GM18507 (cell line): Measurements from ENCODE around the gene CEP192.

Experiments used
- DNase-seq: peaks from one replicate; pipeline ENCODE4 v3.0.0; 2011; ENCODE audit warnings: low read depth; ENCODE audit not compliant: insufficient read length; ENCODE audit errors: extremely low spot score
- FAIRE-seq: peaks from 2 replicates; lab custom pipeline; 2011; peaks lifted over from hg19 to GRCh38; lab: Jason Lieb, UNC

Gene CEP192

DNA sequence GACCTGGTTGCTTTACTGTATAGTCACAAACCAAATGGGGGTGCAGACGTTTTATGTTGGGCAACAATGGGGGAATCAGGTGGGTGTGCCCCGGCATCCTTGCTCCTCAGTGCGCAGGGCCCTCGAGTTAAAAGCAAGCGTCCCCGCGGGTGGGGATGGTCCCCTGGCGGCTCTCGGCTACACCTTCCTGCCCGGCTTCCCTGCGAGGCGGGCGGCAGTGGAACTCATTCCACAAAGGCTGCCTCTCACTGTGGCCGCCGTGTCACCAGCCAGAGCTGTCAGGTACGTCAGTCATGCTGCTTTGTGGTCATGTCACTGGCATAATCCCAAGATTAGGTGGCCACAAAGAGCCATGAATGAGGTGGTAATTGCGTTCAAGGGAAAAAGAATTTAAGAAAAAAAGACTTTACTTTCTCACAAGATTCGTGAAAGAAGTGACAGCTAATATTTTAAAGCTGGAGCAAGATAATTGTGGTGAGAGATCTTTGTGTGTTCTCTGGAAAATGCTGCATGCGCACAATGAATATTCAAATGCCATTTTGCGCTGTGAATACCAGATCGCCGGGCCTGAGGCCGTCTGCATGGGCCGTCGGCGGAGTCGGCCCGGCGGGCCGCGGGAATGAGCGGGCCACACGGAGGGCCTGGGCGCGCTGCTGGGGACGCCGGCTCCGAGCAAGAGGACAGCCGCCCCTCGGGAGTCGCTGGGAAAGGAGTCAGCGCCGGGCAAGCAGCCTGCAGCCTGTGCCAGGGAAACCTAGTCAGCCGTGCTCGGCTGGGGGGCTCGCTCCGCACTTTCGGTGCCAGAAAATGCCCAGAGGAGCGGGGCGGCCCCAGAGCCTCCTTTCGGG is 145.1 kb downstream of the CEP192 start:
- DNase-seq = no peak
- no peak for FAIRE-seq

DNA sequence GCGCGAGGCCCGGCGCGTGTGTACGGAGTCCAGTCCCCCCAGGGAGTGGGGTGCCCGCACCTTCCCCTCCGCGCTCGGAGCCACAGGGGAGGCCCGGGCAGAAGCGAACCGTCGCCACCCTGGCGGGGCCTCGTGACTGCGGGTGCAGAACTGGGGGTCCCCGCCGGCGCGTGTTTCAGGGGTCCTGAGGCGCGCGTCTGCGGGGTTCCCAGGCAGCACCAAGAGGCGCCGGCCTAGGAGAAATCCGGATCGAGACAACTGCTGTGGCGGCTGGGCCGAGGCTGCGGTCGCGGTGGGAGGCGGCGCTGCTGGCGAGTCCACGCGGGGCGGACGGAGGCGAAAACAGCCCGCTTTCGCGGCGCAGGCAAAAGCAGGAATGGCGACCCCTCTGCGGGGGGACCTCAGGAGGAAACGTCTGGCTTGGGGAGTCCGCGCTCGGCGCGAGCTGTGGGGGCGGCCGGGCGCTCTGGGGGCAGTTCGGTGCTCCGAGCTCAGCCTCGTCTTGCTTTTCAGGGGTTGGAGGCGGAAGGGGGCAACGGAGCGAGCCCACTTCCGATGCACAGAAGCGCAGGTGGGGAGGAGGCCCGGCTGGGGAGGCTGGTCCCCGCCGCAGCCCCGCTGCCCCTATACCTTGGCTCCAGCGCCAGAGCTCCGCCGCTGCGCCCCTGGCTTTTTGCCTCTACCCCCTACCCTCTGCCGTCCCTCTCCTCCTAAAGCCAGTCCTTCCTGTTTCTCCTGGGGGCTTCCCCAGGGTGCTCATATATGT is 145.9 kb downstream of the CEP192 start:
- peak; percentile 29 for DNase-seq

GRCh38 chr18:13137670-13138419 is 146.7 kb downstream of the CEP192 start:
- FAIRE-seq (peak; percentile 94), DNase-seq (peak; percentile 69)

More for the DNA sequence above, 145.9 kb downstream of the CEP192 start:
- FAIRE-seq = no peak

DNA sequence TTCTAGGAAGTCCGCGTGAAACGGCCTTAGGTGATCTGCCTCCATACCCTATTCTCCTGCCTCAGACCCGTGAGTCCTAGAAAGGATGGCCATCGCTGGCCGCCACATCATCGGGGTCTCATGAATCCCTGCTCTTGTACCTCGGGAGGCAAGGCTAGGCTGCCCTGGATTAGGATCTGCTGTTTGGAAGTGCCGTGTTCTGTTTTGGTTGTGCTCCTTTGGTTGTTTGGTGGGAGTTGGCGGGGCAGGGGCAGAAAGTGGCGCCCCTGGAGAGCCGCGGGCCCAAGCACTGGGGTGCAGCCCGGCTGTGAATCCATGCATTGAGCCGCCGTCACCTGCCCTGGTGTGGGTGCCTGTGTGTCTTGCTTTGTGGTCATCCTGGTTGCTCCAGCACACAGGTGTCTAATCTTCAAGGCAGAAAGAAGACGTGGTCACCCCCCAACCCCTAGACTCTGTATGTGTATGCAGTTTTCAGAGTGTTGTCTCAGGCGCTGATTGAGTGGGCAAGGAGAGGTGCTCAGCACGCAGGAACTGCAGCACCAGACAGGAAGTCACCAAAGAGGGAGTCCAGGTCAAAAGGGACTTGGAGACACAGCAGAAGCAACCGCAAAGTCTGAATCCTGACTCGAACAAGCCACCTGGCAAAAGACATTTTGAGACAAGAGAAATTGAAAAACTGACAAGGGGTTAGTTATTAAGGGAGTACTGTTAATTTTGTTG is 147.4 kb downstream of the CEP192 start:
- FAIRE-seq (no peak), DNase-seq (no peak)

DNA sequence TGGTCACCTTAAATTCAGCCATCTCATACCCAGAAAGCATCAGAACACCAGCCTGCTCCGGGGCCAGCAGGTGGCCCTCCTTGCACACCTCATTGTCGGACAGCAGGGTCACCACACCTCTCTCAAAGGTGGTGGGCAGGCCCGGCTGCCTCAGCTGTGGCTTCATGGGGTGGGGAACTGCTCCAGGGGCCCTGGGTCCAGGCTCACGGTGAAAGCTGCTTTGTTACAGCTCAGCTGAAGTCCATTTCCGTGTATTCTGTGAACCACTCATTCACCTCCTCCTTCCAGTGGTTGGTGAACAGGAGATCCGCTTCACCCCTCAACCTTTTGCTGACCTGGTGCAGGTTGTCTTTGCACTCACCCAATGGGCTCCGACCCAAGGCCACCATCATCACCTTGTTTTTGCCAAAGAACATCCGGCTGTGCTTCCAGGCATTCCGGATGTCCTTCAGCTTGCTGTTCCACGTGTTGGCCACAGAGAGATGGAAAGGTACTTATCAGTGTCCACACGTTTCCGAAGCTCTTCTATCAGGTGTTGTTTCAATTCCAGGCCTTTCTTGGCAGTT is 148.8 kb downstream of the CEP192 start:
- DNase-seq = no peak
- no peak for FAIRE-seq

GRCh38 chr18:13141209-13141608 is 150.0 kb downstream of the CEP192 start:
- FAIRE-seq (no peak), DNase-seq (no peak)

DNA sequence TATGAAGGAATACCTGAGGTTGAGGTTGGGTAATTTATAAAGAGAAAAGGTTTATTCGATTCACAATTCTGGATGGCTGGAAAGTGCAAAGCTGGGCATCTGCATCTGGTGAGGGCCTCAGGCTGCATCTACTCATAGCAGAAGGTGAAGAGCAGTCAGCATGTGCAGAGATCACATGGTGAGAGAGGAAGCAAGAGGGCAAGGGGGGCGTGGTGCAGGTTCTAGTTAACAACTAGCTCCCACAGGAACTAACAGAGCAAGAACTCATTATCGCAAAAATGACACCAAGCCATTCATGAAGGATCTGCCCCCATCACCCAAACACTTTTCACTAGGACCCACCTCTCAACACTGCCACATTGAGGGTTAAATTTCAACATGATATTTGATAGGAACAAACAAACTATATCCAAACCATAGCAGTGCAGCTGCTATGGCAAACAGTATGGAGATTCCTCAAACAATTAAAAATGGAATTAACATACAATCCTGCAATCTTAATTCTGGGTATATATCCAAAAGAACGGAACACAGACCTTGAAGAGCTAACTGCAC is 154.6 kb downstream of the CEP192 start:
- peak; percentile 39 for FAIRE-seq
- no peak for DNase-seq

DNA sequence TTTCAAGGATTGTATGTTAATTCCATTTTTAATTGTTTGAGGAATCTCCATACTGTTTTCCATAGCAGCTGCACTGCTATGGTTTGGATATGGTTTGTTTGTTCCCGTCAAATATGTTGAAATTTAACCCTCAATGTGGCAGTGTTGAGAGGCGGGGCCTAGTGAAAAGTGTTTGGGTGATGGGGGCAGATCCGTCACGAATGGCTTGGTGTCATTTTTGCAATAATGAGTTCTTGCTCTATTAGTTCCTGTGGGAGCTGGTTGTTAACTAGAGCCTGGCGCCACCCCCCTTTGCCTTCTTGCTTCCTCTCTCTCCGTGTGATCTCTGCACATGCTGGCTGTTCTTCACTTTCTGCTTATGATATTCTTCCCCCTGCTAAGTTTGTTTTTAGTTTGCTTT is 156.0 kb downstream of the CEP192 start:
- FAIRE-seq (peak; percentile 57), DNase-seq (no peak)

- FAIRE-seq = no peak
- DNase-seq = no peak
Measured at GRCh38 chr18:13151656-13152055, 160.5 kb downstream of the CEP192 start.

- no peak for DNase-seq
- no peak for FAIRE-seq
Measured at GRCh38 chr18:13158428-13158827, 167.3 kb downstream of the CEP192 start.

- DNase-seq = peak; percentile 40
- peak; percentile 79 for FAIRE-seq
Measured at GRCh38 chr18:13159579-13159978, 168.4 kb downstream of the CEP192 start.

GRCh38 chr18:13161276-13161899 is 170.2 kb downstream of the CEP192 start:
- FAIRE-seq = no peak

DNA sequence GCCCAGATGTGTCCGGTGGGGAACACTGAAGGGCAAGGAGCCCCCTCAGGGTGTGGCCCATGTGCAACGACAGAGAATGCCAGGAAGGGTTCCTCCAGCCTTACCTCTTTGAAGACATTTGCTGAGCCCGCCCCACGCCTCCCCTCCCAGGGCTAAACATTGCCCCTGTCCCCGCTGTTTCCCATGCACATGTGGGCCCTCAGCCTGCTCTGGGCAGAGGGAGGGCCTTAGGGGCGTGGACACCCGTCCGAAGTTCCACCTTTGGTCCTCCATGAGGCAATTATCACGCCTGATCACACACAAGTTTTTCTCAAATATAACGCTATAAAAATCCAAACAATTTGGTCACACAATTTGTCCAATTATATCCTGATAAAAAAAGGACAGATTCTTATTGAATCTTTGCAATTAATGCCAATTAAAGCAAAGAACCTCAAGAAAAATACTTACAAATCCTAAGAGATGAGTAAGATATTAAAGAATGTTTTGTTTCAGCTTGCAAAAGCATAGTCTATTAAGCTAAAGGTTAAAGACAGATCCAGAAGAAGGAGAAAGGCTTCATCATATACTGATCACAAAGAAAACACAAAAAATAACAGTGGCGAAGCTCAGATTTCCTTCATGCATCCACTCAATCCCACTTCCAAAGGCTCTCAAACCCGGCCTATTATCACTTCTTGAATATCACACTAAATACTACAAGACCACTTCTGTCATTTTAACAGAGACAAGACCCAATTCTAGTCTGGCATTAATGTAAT is 172.2 kb downstream of the CEP192 start:
- DNase-seq (no peak), FAIRE-seq (no peak)

More at GRCh38 chr18:13161276-13161899, 170.2 kb downstream of the CEP192 start:
- DNase-seq = no peak

GRCh38 chr18:13164406-13164805 is 173.2 kb downstream of the CEP192 start:
- DNase-seq = no peak
- no peak for FAIRE-seq

DNA sequence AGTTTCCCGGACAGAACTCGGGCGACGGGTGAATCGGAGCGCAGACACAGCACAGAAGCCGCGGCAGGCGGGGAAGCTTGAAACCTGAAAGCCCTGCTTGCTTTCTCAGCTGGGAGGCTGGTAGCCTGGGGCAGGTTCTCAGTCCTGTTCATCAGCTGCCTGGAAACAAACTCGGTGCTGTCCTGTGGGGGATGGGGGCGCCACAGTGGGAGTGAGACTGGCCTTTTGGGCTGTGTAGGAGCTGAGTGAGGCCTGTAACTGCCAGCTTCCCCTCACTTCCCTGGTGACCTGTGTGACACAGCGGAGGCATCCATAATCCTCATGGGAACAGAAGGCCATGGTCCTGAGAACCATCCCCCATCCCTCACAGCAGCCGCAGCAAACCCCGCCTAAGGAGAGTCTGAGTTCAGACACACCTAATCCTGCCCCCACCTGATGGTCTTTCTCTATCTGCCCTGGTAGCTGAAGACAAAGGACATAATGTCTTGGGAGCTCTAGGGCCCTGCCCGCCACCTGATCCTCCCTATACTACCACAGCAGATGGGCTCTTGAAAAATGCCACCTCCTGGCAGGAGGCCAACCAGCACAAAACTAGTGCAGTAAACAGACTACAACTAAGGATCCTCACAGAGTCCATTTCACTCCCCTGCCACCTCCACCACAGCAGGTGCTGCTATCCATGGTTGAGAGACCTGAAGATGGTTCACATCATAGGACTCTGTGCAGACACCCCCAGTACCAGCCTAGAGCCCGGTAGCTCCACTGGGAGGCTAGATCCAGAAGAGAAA is 174.7 kb downstream of the CEP192 start:
- FAIRE-seq (no peak), DNase-seq (no peak)

GRCh38 chr18:13173578-13174145 is 182.5 kb downstream of the CEP192 start:
- DNase-seq (no peak), FAIRE-seq (no peak)
